ENCODE results near the gene DDX39A.
A peak's percentile ranks its signal among the peaks of the same experiment; 100 is the strongest.
"Not testable (repeated sequence)": the region's sequence is repeated elsewhere in the genome, so short reads cannot be mapped to it uniquely, and the experiment has no call there.

DDX39A gene

GRCh38 chr19:14407605-14408484, 11.3 kb downstream of the DDX39A start:
- DNase-seq = no peak

DNA sequence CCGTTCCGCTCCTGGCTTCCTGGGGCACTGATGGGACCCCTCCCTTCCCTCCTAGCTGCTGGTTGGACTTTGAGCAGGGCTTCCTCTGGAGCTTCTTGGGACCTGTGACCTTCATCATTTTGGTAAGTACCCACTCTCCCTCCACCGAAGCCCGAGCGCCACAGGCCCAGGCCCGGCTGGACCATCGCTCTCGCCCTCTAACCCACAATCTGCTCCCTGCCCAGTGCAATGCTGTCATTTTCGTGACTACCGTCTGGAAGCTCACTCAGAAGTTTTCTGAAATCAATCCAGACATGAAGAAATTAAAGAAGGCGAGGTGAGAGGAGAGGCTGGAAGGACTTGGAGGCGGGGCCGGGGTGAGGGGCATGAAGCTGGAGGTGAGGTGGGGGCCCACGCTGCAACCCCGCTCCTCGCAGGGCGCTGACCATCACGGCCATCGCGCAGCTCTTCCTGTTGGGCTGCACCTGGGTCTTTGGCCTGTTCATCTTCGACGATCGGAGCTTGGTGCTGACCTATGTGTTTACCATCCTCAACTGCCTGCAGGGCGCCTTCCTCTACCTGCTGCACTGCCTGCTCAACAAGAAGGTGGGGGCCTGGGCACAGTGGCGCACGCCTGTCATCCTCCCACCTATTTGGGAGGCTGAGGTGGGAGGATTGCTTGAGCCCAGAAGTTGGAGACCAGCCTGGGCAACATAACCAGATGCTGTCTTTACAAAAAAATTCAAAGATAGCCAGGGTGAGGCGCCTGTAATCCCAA, 12.3 kb downstream of the DDX39A start:
- no peak for DNase-seq

DNA sequence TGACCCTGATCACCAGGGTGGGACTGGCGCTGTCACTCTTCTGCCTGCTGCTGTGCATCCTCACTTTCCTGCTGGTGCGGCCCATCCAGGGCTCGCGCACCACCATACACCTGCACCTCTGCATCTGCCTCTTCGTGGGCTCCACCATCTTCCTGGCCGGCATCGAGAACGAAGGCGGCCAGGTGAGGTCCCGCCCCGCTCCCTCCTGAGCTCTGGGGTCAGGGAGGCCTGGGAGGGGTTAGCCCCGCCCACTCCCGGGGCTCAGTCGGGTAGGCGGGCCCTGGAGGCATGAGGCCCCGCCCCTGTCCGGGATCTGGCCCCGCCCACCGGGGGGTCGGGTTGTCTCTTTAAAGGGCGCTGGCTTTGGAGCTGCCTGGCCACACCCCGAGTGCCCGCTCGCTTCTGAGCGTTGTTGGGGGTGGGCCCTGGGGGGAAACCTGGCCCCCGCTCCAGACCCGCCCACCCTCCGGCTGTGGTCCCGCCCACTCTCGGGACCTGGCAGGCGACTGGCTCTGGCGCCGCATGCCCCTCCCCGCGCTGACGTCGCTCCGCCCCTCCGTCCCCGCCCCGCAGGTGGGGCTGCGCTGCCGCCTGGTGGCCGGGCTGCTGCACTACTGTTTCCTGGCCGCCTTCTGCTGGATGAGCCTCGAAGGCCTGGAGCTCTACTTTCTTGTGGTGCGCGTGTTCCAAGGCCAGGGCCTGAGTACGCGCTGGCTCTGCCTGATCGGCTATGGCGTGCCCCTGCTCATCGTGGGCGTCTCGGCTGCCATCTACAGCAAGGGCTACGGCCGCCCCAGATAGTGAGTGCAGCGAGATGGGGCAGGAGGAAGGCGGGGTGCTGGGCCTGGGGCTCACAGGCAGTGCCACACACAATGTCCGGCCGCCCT, 13.1 kb downstream of the DDX39A start:
- DNase-seq = peak; percentile 58

- no peak for DNase-seq
Measured at GRCh38 chr19:14405380-14405757, 13.8 kb downstream of the DDX39A start.

GRCh38 chr19:14404312-14404711, 14.8 kb downstream of the DDX39A start:
- DNase-seq = no peak

DNA sequence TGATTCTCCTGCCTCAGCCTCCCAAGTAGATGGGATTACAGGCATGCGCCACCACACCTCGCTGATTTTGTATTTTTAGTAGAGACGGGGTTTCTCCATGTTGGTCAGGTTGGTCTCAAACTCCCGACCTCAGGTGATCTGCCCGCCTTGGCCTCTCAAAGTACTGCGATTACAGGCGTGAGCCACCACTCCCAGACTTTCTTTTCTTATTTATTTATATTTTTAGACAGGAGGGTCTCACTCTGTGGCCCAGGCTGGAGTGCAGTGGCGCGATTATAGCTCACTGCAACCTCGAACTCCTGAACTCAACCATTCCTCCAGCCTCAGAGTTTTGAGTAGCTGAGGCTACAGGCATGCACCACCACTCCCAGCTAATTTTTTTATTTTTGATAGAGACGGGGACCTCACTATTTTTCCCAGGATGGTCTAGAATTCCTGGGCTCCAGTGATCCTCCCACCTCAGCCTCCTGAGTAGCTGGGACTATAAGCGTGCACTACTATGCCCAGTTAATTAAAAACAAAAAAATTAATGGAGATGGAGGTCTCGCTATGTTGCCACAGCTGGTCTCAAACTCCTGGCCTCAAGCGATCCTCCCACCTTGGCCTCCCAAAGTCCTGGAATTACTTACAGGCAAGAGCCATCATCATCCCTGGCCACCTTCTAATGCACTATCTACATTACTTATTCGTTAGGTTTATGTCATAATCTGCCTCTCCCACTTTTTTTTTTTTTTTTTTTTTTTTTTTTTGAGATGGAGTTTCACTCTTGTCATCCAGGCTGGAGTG, 15.8 kb downstream of the DDX39A start:
- not testable (repeated sequence) for DNase-seq

DNA sequence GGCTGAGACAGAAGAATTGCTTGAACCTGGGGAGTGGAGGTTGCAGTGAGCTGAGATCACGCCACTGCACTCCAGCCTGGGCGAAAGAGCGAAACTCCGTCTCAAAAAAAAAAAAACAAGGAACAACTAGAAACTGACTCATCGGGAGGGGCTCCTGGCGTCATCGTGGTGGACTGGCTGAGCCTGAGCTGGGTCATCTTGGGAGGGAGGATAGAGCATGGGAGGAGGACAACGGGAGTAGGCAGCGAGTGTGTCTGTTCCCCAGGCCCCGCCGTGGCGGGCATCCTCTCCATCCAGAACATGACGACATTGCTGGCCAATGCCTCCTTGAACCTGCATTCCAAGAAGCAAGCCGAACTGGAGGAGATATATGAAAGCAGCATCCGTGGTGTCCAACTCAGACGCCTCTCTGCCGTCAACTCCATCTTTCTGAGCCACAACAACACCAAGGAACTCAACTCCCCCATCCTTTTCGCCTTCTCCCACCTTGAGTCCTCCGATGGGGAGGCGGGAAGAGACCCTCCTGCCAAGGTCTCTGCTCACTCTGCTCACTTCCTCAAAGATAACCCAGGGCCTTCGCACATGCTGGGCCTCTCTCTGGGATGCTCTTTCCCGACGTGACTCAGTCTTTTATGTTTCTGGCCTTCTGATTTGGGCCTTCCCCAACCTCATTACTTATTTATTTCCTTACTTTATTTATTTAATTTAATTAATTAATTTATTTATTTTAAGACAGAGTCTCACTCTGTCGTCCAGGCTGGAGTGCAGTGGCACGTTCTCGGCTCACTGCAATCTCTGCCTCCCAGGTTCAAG, 16.6 kb downstream of the DDX39A start:
- DNase-seq = no peak

DNA sequence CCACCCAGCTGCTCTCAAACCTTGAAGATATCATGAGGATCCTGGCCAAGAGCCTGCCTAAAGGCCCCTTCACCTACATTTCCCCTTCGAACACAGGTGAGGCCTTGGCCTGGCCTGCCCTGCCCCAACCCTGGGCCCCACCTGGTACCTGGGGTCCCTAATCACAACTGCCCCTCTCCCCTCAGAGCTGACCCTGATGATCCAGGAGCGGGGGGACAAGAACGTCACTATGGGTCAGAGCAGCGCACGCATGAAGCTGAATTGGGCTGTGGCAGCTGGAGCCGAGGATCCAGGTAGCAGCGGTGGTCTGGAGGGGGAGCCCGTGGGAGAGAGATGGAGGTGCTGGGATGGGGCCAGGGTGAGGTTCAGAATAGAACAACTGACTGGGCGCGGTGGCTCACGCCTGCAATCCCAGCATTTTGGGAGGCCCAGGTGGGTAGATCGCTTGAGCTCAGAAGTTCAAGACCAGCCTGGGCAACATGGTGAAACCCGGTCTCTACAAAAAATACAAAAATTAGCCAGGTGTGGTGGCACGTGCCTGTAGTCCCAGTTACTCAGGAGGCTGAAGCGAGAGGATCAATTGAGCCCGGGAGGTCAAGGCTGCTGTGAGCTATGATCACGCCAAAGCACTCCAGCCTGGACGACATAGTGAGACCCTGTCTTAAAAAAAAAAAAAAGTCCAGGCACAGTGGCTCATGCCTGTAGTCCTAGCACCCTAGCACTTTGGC, 17.5 kb downstream of the DDX39A start:
- no peak for DNase-seq

DNA sequence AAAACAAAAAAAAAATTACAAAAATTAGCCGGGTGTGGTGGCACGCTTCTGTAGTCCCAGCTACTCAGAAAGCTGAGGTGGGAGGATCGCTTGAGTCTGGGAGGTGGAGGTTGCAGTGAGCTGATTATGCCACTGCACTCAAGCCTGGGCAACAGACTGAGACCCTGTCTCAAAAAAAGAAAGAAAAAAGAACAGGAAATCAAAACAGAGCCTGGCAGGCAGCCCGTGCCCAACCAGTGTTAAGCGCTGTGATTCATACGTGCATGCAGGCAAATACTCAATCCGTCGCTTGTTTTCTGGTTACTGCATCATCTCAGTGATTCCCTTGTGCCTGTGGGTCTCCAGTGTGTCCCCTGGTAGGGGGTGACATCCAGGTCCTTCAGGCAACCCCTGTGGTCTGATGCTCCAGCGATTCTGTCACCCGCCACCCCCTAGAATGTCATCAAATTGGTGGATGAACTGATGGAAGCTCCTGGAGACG, 18.1 kb downstream of the DDX39A start:
- no peak for DNase-seq

DNA sequence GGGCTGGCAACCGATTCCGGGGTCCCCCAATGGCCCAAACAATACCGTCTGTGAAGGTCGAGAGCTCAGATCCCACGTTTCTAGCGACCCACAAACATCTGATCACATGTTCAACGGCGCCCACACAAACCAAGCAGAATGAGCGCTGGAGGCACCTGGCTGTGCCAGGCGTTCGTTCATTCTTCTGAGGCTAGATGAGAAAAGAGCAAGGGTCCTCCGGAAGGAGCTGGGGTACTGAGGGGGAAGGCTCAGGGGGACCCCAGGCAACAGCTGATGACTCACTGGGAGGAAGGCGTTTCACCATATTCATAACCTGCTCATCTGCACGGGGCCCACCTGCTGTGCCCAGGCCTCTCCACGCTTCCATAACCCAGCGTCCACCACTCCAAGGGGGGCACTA, 22.0 kb downstream of the DDX39A start:
- not testable (repeated sequence) for DNase-seq

- DNase-seq = not testable (repeated sequence)
Measured at GRCh38 chr19:14396730-14397129, 22.4 kb downstream of the DDX39A start.

- no peak for DNase-seq
Measured at GRCh38 chr19:14395710-14396336, 23.3 kb downstream of the DDX39A start.

GRCh38 chr19:14395262-14395661, 23.9 kb downstream of the DDX39A start:
- no peak for DNase-seq

DNA sequence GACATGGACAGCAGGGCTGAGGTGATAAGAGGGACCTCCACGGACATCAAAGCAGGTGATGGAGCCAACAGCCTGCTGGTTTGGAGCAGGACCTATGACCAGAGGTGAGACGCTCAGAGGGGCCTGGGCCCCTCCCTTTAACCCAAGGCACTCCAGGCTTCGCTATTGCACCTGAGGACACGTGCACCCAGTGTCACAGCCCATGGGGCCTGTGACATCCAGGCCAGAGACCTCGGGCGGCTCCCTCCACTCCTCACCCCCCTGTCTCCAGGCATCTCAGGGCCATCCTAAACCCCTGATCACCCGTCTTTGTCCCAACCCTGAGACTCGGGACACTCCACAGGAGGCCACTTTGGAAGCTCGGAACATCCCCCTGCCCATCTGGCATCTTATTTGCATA, 25.0 kb downstream of the DDX39A start:
- DNase-seq = no peak

DNA sequence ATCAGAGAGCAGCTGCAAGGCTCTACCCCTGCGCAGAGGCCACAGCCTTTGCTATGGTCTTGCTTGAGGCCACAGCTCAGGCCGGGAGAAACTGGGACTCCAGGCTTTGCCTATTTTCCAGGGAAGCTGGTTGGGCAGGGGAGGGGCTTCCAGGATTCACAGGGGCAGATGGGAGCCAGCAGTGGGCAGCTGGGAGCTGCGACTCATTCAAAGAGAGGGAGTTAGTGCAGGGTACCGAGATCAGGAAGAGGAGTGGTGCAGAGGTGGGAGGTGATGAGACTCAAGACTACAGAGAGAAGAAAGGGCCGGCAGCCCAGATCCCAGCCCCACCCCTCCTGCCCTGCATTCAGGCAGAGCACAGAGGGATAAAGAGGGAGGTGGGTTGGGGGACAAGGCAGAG, 25.8 kb downstream of the DDX39A start:
- no peak for DNase-seq

DNA sequence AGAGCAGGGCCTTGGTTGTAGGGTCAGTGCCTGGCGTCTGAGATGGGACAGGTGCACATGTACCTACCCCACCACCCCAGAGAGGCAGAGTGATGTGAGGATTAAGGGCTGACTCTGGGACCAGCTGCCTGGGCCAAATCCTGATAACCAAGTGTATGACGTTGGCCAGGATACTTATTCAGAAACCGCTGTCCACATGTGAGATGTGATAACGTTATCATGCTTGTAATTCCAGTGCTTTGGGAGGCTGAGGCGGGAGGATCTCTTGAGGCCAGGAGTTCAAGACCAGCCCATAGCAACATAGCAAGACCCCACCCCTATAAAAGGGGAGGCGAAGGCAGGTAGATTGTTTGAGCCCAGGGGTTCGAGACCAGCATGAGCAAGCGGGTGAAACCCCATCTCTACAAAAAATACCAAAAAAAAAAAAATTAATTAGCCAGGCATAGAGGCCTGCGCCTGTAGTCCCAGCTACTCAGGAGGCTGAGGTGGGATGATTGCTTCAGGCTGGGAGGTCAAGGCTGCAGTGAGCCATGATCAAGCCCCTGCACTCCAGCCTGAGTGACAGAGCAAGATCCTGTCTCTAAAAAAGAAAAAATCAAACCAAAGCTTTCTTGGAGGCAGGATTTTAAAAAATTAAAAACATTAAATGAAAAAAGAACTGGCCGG, 27.9 kb downstream of the DDX39A start:
- no peak for DNase-seq

DNA sequence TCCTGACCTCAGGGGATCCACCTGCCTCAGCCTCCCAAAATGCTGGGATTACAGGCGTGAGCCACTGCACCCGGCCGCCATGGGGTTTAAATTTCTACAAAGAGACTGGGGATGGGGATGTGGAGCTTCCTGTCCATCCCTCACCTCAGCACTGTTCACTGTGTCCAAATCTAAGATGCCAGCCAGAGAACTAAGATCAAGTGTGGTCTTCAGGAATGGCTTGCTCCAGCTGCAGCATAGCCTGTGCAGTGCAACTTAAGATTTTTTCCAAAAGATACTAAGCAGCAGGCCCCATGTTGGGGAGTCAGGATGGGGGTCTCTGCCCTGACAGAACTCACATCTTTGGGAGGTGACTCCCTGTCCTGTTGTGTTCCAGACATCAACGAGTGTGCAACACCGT, 28.6 kb downstream of the DDX39A start:
- no peak for DNase-seq

DNA sequence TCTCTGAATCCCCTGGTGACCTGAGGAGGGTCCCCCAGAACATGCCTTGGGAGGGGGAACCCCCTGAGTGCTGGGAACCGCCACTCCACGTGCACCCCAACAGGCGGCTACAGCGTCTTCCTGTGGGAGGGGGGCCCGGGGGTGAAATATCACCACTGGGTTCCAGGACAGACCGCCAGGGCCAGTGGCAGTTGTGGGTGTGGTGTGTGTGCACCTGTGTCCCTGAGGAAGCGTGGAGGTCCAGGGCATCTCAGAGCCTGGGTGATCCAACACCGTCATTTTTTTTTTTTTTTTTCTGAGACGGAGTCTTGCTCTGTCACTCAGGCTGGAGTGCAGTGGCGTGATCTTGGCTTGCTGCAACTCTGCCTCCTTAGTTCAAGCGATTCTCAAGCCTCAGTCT, 33.6 kb downstream of the DDX39A start:
- DNase-seq = no peak
